CD4-positive, alpha-beta T cell (primary cell): Measurements from ENCODE around the gene IRAK2. TPM values are rescaled to one million over a fixed set of nuclear protein-coding genes. Genes with fewer than 3 reads are reported as not detected.

ENCODE experiments used
- ATAC-seq: fragments of 200-7000 bp; cut with Tn5 transposase; one replicate; pipeline ENCODE4 v1.10.0; 2022; ENCODE audit warnings: mild to moderate bottlenecking; ENCODE audit not compliant: poor library complexity
- CTCF ChIA-PET: fragments of 350-600 bp; sonication (Branson Sonifier 250); formaldehyde crosslinking; loops from one replicate; lab custom pipeline; 2021; ENCODE audit warnings: antibody characterized with exemption, inconsistent platforms; lab: Charles Lee
- POLR2A ChIA-PET: fragments of 350-600 bp; sonication (Branson Sonifier 250); formaldehyde crosslinking; loops from one replicate; lab custom pipeline; 2021; ENCODE audit warnings: antibody characterized with exemption, inconsistent platforms; lab: Charles Lee
- DNase-seq, 14 experiments: peaks; one replicate each; pipeline ENCODE4 v3.0.0-alpha.2; 2013 to 2020; ENCODE audit warnings: mixed read lengths in 2 of 14
- H3K27ac ChIP-seq, 2 donors: one replicate each; pipeline versions ENCODE4 v1.5.1 to v1.7.0; 2013; ENCODE audit warnings: low read length in 2 of 2, low read depth in 1 of 2, mild to moderate bottlenecking in 1 of 2
- H3K27me3 ChIP-seq, 2 experiments: 1 replicate in 1 of 2; 2 replicates in 1 of 2; pipeline versions ENCODE4 v1.6.1 to v1.7.0; 2013; ENCODE audit warnings: low read length in 2 of 2, control low read depth in 1 of 2, mild to moderate bottlenecking in 1 of 2, moderate library complexity in 1 of 2; ENCODE audit not compliant: insufficient read depth in 2 of 2, control insufficient read depth in 1 of 2
- H3K36me3 ChIP-seq: one replicate; pipeline ENCODE4 v1.6.1; 2013; ENCODE audit warnings: low read length, control low read depth; ENCODE audit not compliant: insufficient read depth
- H3K4me1 ChIP-seq: one replicate; pipeline ENCODE4 v1.6.1; 2013; ENCODE audit warnings: low read length, control low read depth; ENCODE audit not compliant: insufficient read depth
- H3K4me3 ChIP-seq: one replicate; pipeline ENCODE4 v1.5.1; 2013; ENCODE audit warnings: mild to moderate bottlenecking, low read length, moderate library complexity
- H3K9me3 ChIP-seq, 2 experiments: 1 replicate in 1 of 2; 2 replicates in 1 of 2; pipeline versions ENCODE4 v1.6.1 to v1.7.0; 2013; ENCODE audit warnings: low read length in 2 of 2, mild to moderate bottlenecking in 2 of 2, control low read depth in 1 of 2, moderate library complexity in 1 of 2; ENCODE audit not compliant: control insufficient read depth in 1 of 2, insufficient read depth in 1 of 2
- H3K27ac Mint-ChIP-seq: one replicate; pipeline ENCODE4 v1.8.0; 2020; ENCODE audit warnings: mixed read lengths
- H3K27me3 Mint-ChIP-seq: one replicate; pipeline ENCODE4 v1.8.0; 2021; ENCODE audit warnings: mixed read lengths
- H3K36me3 Mint-ChIP-seq: one replicate; pipeline ENCODE4 v1.8.0; 2021; ENCODE audit warnings: low read depth, mixed read lengths
- H3K4me1 Mint-ChIP-seq: one replicate; pipeline ENCODE4 v1.8.0; 2021; ENCODE audit warnings: low read depth, mixed read lengths
- H3K4me3 Mint-ChIP-seq: one replicate; pipeline ENCODE4 v1.8.0; 2020; ENCODE audit warnings: mild to moderate bottlenecking, mixed read lengths
- H3K9me3 Mint-ChIP-seq: one replicate; pipeline ENCODE4 v1.8.0; 2020; ENCODE audit warnings: mixed read lengths
- CTCF ChIP-seq: fragments of 200-600 bp; IDR thresholded peaks from one replicate; pipeline ENCODE4 v1.8.0; 2022; ENCODE audit warnings: antibody characterized with exemption, mild to moderate bottlenecking
- intact Hi-C, 2 experiments: fragments of 100-400 bp; cut with DNase I in 1 of 2; cut with micrococcal nuclease in 1 of 2; formaldehyde crosslinking; loops; one replicate each; pipeline versions ENCODE4 v1.15.1 to v1.9.0; 2023 to 2025; cut with DNase I, micrococcal nuclease
- total RNA-seq, 174 experiments: library from RNA in 2 of 174; stranded (reverse) in 2 of 174; gene quantifications; one replicate each; pipeline ENCODE4 v1.2.3 and lab custom pipeline; 2021 to 2026

IRAK2 gene
- total RNA-seq, 2 experiments from 2014 or later = 1.4 to 1.6 TPM

- no peaks in the 10 kb centered on the region for H3K27me3 ChIP-seq
- intact Hi-C loops = no loop called here
- CTCF ChIA-PET = no interaction called here
- POLR2A ChIA-PET = no interaction called here
- no peak for TF ChIP-seq CTCF
- H3K27ac ChIP-seq = no peak overlapping the region
- H3K9me3 Mint-ChIP-seq = no peaks in the 10 kb centered on the region
- peaks cover 23% of the 10 kb centered on the region for H3K36me3 ChIP-seq
- H3K4me1 ChIP-seq = peaks cover 20% of the 10 kb centered on the region
- no peak for DNase-seq
- H3K27ac Mint-ChIP-seq = no peak overlapping the region
- ATAC-seq = no peak
- H3K4me1 Mint-ChIP-seq = peaks cover 32% of the 10 kb centered on the region
- no peaks in the 10 kb centered on the region for H3K9me3 ChIP-seq
- no peak overlapping the region for H3K4me3 ChIP-seq
- no peak overlapping the region for H3K4me3 Mint-ChIP-seq
- no peaks in the 10 kb centered on the region for H3K27me3 Mint-ChIP-seq
- peaks cover 32% of the 10 kb centered on the region for H3K36me3 Mint-ChIP-seq
Measured at GRCh38 chr3:10234526-10235230, 70.0 kb downstream of the IRAK2 start.

GRCh38 chr3:10235551-10235950 lies 70.8 kb downstream of the IRAK2 start:
- POLR2A ChIA-PET = no interaction called here
- Histone ChIP-seq H3K27me3 (no peaks in the 10 kb centered on the region), H3K27ac (no peak overlapping the region), H3K9me3 (no peaks in the 10 kb centered on the region), H3K4me3 (no peak overlapping the region), H3K36me3 (peaks cover 23% of the 10 kb centered on the region), H3K4me1 (peaks cover 24% of the 10 kb centered on the region)
- ATAC-seq (no peak), DNase-seq (no peak)
- no peak overlapping the region for H3K27ac Mint-ChIP-seq
- H3K4me3 Mint-ChIP-seq = no peak overlapping the region
- intact Hi-C loops = no loop called here
- H3K4me1 Mint-ChIP-seq = peaks cover 34% of the 10 kb centered on the region
- TF ChIP-seq CTCF = no peak
- CTCF ChIA-PET = no interaction called here
- H3K36me3 Mint-ChIP-seq = peaks cover 32% of the 10 kb centered on the region
- H3K27me3 Mint-ChIP-seq = no peaks in the 10 kb centered on the region
- no peaks in the 10 kb centered on the region for H3K9me3 Mint-ChIP-seq

- H3K27me3 ChIP-seq = no peaks in the 10 kb centered on the region
- Mint-ChIP-seq H3K36me3 (peaks cover 35% of the 10 kb centered on the region), H3K27ac (peak overlapping the region; percentile 95), H3K4me3 (peak overlapping the region; percentile 56), H3K27me3 (no peaks in the 10 kb centered on the region), H3K4me1 (peaks cover 56% of the 10 kb centered on the region), H3K9me3 (no peaks in the 10 kb centered on the region)
- peaks cover 51% of the 10 kb centered on the region for H3K4me1 ChIP-seq
- H3K36me3 ChIP-seq = peaks cover 23% of the 10 kb centered on the region
- ATAC-seq = peak; percentile 27
- H3K9me3 ChIP-seq = no peaks in the 10 kb centered on the region
- no peak overlapping the region for H3K4me3 ChIP-seq
- no peak for TF ChIP-seq CTCF
- ChIA-PET POLR2A (interaction anchor here (0.6 to 1.4 kb wide), 4 partner anchors 10 to 818 kb away, joined by 4 to 13 read pairs (median 4); partner anchors contain the start of gene TATDN2), CTCF (no interaction called here)
- peak overlapping the region in 1 of 2 donors; percentile 5 for H3K27ac ChIP-seq
- peak in 10 of 14 experiments; percentile 15 to 66 (median 38) for DNase-seq
- intact Hi-C loops = no loop called here
Measured at GRCh38 chr3:10238345-10239183, 73.8 kb downstream of the IRAK2 start.
